ENCODE results near the gene DUSP1.

DUSP1 gene

DNA sequence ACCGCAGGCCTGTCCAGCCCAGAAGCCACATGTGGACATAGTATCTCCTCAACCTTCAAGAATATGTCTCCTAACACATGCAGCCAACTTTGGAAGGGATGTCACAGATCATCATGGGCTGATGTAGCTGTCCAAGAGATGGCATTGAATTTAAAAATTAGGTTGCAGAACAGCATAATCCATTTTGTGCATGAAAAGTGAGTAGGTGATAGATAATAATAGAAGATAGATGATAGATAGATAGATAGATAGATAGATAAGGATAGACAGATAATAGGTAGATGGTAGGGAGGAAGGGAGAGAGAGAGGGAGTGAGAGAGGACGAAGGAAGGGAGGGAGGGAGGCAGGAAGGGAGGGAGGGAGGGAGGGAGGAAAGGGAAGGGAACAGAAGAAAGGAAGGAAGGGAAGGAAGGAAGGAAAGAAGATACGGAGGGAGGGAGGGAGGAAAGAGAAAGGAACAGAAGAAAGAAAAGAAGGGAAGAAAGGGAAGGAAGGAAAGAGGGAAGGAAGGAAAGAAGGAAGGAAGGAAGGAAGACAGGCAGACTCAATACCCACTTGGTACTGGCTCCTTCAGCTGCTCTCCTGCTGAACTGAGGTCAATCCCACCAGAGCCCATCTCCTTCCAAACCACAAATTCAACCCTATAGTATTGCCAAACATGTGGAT is 34.2 kb upstream of the DUSP1 start:
- H3K4me3 ChIP-seq (ENCODE audit: low read depth, low read length), result no peak overlapping the region
- in situ Hi-C loops (cut with HindIII; ENCODE audit: low sequenced_read_pairs), result no loop called here
- TF ChIP-seq, protein P1, sequence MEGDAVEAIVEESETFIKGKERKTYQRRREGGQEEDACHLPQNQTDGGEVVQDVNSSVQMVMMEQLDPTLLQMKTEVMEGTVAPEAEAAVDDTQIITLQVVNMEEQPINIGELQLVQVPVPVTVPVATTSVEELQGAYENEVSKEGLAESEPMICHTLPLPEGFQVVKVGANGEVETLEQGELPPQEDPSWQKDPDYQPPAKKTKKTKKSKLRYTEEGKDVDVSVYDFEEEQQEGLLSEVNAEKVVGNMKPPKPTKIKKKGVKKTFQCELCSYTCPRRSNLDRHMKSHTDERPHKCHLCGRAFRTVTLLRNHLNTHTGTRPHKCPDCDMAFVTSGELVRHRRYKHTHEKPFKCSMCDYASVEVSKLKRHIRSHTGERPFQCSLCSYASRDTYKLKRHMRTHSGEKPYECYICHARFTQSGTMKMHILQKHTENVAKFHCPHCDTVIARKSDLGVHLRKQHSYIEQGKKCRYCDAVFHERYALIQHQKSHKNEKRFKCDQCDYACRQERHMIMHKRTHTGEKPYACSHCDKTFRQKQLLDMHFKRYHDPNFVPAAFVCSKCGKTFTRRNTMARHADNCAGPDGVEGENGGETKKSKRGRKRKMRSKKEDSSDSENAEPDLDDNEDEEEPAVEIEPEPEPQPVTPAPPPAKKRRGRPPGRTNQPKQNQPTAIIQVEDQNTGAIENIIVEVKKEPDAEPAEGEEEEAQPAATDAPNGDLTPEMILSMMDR (IDR thresholded peaks at IDR 0.05; ENCODE audit: low read depth, low read length, missing control alignments), result no peak
- DNase-seq (ENCODE audit: low read depth), result no peak

DNA sequence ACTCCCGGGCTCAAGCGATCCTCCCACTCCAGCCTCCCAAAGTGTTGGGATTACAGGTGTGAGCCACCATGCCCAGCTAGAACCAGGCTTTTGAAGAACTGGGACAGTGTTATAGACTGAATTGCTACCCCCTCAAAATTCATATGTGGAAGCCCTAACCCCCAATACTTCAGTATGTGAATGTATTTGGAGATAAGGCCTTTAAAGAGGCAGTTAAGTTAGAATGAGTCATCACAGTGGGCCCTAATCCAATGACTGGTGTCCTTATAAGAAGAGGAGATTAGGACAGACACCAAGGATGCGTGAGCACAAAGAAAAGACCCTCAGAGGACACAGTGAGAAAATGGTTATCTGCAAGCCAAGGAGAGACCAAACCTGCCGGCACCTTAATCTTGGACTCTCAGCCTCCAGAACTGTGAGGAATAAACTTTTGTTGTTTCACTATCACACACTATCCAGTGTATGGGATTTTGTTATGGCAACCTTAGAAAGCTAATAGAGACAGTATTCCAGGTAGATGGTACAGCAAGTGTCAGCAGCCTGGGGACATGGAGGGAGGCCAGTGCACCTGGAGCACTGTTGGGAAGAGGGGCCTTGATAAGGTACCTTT is 31.7 kb upstream of the DUSP1 start:
- TF ChIP-seq, protein P1 (IDR thresholded peaks at IDR 0.05; ENCODE audit: low read depth, low read length, missing control alignments), result no peak
- DNase-seq (ENCODE audit: low read depth), result no peak
- no peak overlapping the region for H3K4me3 ChIP-seq (ENCODE audit: low read depth, low read length)
- in situ Hi-C loops (cut with HindIII; ENCODE audit: low sequenced_read_pairs), result no loop called here

DNA sequence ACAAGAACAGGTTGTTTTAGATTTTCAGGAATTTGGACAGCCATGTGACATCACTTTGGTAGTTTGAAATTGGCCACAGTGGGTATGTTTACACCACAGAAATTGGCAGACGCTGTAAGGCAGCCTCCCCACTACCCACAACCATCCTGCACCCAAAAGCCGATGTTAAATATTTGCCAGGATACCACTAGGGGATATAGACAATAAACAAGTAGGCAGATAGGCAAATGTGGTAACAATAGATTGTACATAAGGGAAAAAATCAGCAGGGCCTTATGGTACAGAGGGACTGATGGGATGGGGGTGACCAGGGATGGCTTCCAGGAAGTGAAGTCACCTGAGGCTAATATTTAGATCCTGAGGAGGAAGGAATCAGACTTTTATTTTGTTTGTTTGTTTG is 31.1 kb upstream of the DUSP1 start:
- in situ Hi-C loops (cut with HindIII; ENCODE audit: low sequenced_read_pairs), result no loop called here
- no peak for DNase-seq (ENCODE audit: low read depth)
- no peak overlapping the region for H3K4me3 ChIP-seq (ENCODE audit: low read depth, low read length)
- TF ChIP-seq, protein P1 (IDR thresholded peaks at IDR 0.05; ENCODE audit: low read depth, low read length, missing control alignments), result no peak

DNA sequence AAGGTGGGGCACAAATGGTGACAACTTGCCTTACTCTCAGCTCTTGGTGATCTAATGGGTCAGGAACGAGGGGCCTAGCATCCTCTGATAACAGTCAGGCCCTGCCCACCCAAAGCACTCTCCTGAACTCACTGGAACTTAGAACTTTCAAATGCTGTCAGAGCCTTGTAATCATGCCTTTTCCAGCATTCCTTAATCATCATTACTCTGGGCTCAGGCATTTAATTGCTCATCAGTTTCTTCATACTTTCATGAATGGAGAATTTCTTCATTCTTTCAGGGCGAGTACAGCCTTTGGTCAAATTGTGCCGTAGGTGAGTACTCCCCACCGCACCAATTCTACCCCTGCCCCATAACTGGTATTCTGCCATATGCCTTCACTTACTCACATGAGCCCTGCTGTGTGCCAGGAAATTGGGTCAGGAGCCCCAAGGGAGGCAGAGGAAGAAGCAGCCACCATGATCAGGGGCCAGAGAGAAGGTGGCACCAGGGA is 30.2 kb upstream of the DUSP1 start:
- in situ Hi-C loops (cut with HindIII; ENCODE audit: low sequenced_read_pairs), result no loop called here
- TF ChIP-seq, protein P1 (IDR thresholded peaks at IDR 0.05; ENCODE audit: low read depth, low read length, missing control alignments), result no peak
- no peak for DNase-seq (ENCODE audit: low read depth)
- H3K4me3 ChIP-seq (ENCODE audit: low read depth, low read length), result no peak overlapping the region

DNA sequence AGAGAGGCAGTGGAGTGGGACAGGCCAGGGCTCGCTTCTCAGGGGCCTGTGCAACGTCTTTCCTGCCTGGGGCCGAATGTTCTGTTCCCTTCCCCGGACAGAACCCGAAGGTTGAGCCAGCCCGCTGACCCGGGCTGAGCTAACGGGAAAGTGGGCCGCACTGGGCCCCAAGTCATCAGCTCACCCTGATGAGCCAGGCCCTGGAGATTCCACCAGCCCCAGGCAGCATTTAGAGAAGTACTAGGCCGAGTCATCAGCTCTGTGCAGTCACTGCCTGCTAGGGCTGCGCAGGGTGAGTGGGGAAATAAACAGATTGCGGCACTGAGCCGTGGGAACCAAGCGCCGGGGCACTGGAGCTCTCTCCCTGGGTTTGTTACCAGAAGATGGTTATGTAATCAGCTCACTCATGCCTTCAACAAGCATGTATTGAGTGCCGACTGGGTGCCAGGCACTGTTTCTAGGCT is 29.1 kb upstream of the DUSP1 start:
- in situ Hi-C loops (cut with HindIII; ENCODE audit: low sequenced_read_pairs), result no loop called here
- no peak for DNase-seq (ENCODE audit: low read depth)
- TF ChIP-seq, protein P1 (IDR thresholded peaks at IDR 0.05; ENCODE audit: low read depth, low read length, missing control alignments), result no peak
- no peak overlapping the region for H3K4me3 ChIP-seq (ENCODE audit: low read depth, low read length)

DNA sequence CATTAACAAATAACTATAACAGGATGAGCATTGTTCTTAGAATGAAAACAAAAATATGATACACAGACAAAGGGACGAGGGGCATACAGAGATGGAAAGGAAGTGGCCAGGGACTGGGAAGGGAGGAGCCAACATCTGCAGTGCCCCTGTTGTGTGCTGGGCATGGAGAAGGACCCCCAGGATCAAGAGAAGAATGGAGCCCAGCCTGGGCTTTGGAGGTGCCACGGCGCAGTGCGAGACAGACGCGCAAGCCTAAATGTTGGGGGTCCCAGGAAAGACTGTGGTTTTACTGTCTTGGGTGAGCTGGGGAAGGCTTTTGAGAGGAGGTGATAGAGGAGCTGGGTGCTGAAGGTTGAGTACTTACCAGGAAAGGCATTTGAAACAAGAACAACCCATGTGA is 28.4 kb upstream of the DUSP1 start:
- TF ChIP-seq, protein P1 (IDR thresholded peaks at IDR 0.05; ENCODE audit: low read depth, low read length, missing control alignments), result no peak
- H3K4me3 ChIP-seq (ENCODE audit: low read depth, low read length), result no peak overlapping the region
- DNase-seq (ENCODE audit: low read depth), result no peak
- in situ Hi-C loops (cut with HindIII; ENCODE audit: low sequenced_read_pairs), result loop anchor here (25.0 kb wide), 1 partner anchor 88 kb away; no protein-coding TSS in a partner anchor

All from astrocyte of the cerebellum (primary cell).